Measurements from ENCODE around the gene COL3A1.

GRCh38 chr2:189046320-189046719 lies 72.1 kb downstream of the COL3A1 start:
- TF ChIP-seq POLR2A (IDR thresholded peaks at IDR 0.05) (no peak), CTCF (IDR thresholded peaks at IDR 0.05) (no peak)

All from uterus (tissue), 2 donors.